8988T (cell line): ENCODE measurements around the gene NKG7.

Experiments
- DNase-seq: peaks from one replicate; pipeline ENCODE4 v3.0.0; 2011

NKG7 gene

GRCh38 chr19:51389143-51389542 is 16.7 kb upstream of the NKG7 start:
- DNase-seq, result no peak

- DNase-seq, result no peak
Observed at GRCh38 chr19:51387924-51388389, 15.5 kb upstream of the NKG7 start, which contains the start of gene LIM2. Gene LIM2, minus strand, starts transcription at chr19:51387974. Its CDS starts 531 bp downstream, at chr19:51387443.

GRCh38 chr19:51386882-51387520 is 14.5 kb upstream of the NKG7 start:
- DNase-seq, result no peak

GRCh38 chr19:51382004-51382403 is 9.6 kb upstream of the NKG7 start:
- no peak for DNase-seq

- no peak for DNase-seq
Observed at GRCh38 chr19:51380379-51380778, 7.9 kb upstream of the NKG7 start.

GRCh38 chr19:51377422-51377821 is 5.0 kb upstream of the NKG7 start:
- DNase-seq, result no peak

- DNase-seq, result no peak
Observed at GRCh38 chr19:51375504-51376221, 3.2 kb upstream of the NKG7 start.

GRCh38 chr19:51372021-51372648 is 319 bp downstream of the NKG7 start:
- DNase-seq, result no peak

- no peak for DNase-seq
Observed at GRCh38 chr19:51371186-51371690, 1.2 kb downstream of the NKG7 start.

GRCh38 chr19:51370230-51370629 is 2.2 kb downstream of the NKG7 start:
- no peak for DNase-seq

GRCh38 chr19:51368366-51369282 is 3.8 kb downstream of the NKG7 start, which contains the start of gene CLDND2:
Gene CLDND2, minus strand, starts transcription at chr19:51369003. Its CDS starts 426 bp downstream, at chr19:51368577.
- no peak for DNase-seq

- peak; percentile 79 for DNase-seq
Observed at GRCh38 chr19:51367565-51368365, 4.7 kb downstream of the NKG7 start.

- no peak for DNase-seq
Observed at GRCh38 chr19:51367255-51367564, 5.2 kb downstream of the NKG7 start.

- peak; percentile 73 for DNase-seq
Observed at GRCh38 chr19:51366389-51367254, 5.8 kb downstream of the NKG7 start.

GRCh38 chr19:51365965-51366388 is 6.5 kb downstream of the NKG7 start, which contains the start of gene ETFB:
Gene ETFB, minus strand, starts transcription at chr19:51366388. Its CDS starts 62 bp downstream, at chr19:51366326.
- no peak for DNase-seq

GRCh38 chr19:51365211-51365964 is 7.1 kb downstream of the NKG7 start:
- DNase-seq, result no peak

- DNase-seq, result no peak
Observed at GRCh38 chr19:51364200-51365106, 8.0 kb downstream of the NKG7 start.

GRCh38 chr19:51361239-51361638 is 11.2 kb downstream of the NKG7 start:
- DNase-seq, result no peak

GRCh38 chr19:51359294-51359693 is 13.2 kb downstream of the NKG7 start:
- no peak for DNase-seq
